SK-N-SH (cell line): ENCODE data around the gene WDR82. TPM values are rescaled to one million over a fixed set of nuclear protein-coding genes. Genes with fewer than 3 reads are reported as not detected.

ENCODE experiments used
- CTCF ChIA-PET: fragments of 300-600, 350-600 bp; formaldehyde crosslinking; extraction: SDS; loops from one replicate; lab custom pipeline; 2021; lab: Yijun Ruan, JAX
- POLR2A ChIA-PET: fragments of 350-600 bp; sonication (Branson Sonifier 250); formaldehyde crosslinking; extraction: SDS; loops from one replicate; lab custom pipeline; 2020; ENCODE audit warnings: antibody characterized with exemption, inconsistent platforms; lab: Yijun Ruan, JAX
- DNase-seq: peaks from one replicate; pipeline ENCODE4 v3.0.0; 2012
- H2AFZ ChIP-seq: fragments of 200-600 bp; sonication (generic); 2 replicates; pipeline ENCODE4 v1.8.1; 2016; ENCODE audit warnings: antibody characterized with exemption, mild to moderate bottlenecking, low read depth
- H3F3A ChIP-seq: fragments of 200-600 bp; sonication (generic); replicated peaks from 2 replicates; pipeline ENCODE3; 2016; ENCODE audit warnings: antibody characterized with exemption, mild to moderate bottlenecking; ENCODE audit not compliant: insufficient read depth
- H3K27ac ChIP-seq, 2 experiments: fragments of 200-500 bp in 1 of 2; fragments of 200-600 bp in 1 of 2; sonication (Bioruptor generic) in 1 of 2; sonication (generic), shearing (Covaris generic) in 1 of 2; 2 replicates each; pipeline versions ENCODE4 v1.5.1 to v1.6.1; 2014 to 2016; ENCODE audit warnings: low read depth in 2 of 2, inconsistent platforms in 1 of 2, low read length in 1 of 2, mild to moderate bottlenecking in 1 of 2, mixed read lengths in 1 of 2
- H3K27me3 ChIP-seq: fragments of 200-600 bp; sonication (generic), shearing (Covaris generic); 2 replicates; pipeline ENCODE4 v1.6.1; 2016; ENCODE audit warnings: mixed run types; ENCODE audit not compliant: insufficient read depth
- H3K36me3 ChIP-seq, 2 experiments: fragments of 200-500 bp in 1 of 2; fragments of 200-600 bp in 1 of 2; sonication (Bioruptor generic) in 1 of 2; sonication (generic) in 1 of 2; replicated peaks in 1 of 2; 2 replicates each; pipeline versions ENCODE3 to v1.5.1; 2014 to 2016; ENCODE audit warnings: low read length in 1 of 2, mild to moderate bottlenecking in 1 of 2; ENCODE audit not compliant: insufficient read depth in 2 of 2, control insufficient read depth in 1 of 2
- H3K4me1 ChIP-seq, 2 experiments: fragments of 200-500 bp in 1 of 2; fragments of 200-600 bp in 1 of 2; sonication (Bioruptor generic) in 1 of 2; sonication (generic), shearing (Covaris generic) in 1 of 2; 2 replicates each; pipeline versions ENCODE4 v1.5.1 to v1.6.1; 2014 to 2016; ENCODE audit warnings: low read depth in 1 of 2, low read length in 1 of 2, mixed run types in 1 of 2; ENCODE audit not compliant: insufficient read depth in 2 of 2, control insufficient read depth in 1 of 2
- H3K4me2 ChIP-seq: fragments of 200-600 bp; sonication (generic), shearing (Covaris generic); 2 replicates; pipeline ENCODE4 v1.6.1; 2017; ENCODE audit warnings: mixed run types
- H3K4me3 ChIP-seq, 2 experiments: fragments of 200-500 bp in 1 of 2; fragments of 200-600 bp in 1 of 2; sonication (Bioruptor generic) in 1 of 2; sonication (generic), shearing (Covaris generic) in 1 of 2; 2 replicates each; pipeline versions ENCODE4 v1.5.1 to v1.8.1; 2014 to 2016; ENCODE audit warnings: low read depth in 2 of 2, inconsistent platforms in 1 of 2, low read length in 1 of 2, mild to moderate bottlenecking in 1 of 2, mixed read lengths in 1 of 2, moderate library complexity in 1 of 2
- H3K79me2 ChIP-seq: fragments of 200-600 bp; sonication (generic); 2 replicates; pipeline ENCODE4 v1.8.1; 2017; ENCODE audit warnings: mild to moderate bottlenecking; ENCODE audit not compliant: insufficient read depth
- H3K9ac ChIP-seq: fragments of 200-600 bp; sonication (generic); 2 replicates; pipeline ENCODE4 v1.6.1; 2017; ENCODE audit warnings: mixed run types
- H3K9me2 ChIP-seq: fragments of 200-600 bp; sonication (generic); 2 replicates; pipeline ENCODE4 v1.6.1; 2017; ENCODE audit warnings: mixed run types
- H3K9me3 ChIP-seq: fragments of 200-600 bp; sonication (generic); 2 replicates; pipeline ENCODE4 v1.6.1; 2017; ENCODE audit warnings: mixed run types, mild to moderate bottlenecking, moderate library complexity
- H4K20me1 ChIP-seq: fragments of 200-600 bp; sonication (generic); 2 replicates; pipeline ENCODE4 v1.6.1; 2017; ENCODE audit warnings: mild to moderate bottlenecking, mixed run types; ENCODE audit not compliant: insufficient read depth
- ELF1 ChIP-seq: IDR thresholded peaks from 2 replicates; pipeline ENCODE4 v1.4.0; 2012
- EP300 ChIP-seq, 2 experiments: IDR thresholded peaks; 2 replicates each; pipeline versions ENCODE4 v1.4.0 to v1.6.1; 2012; ENCODE audit warnings: borderline replicate concordance in 1 of 2, low read depth in 1 of 2, low read length in 1 of 2
- EZH2phosphoT487 ChIP-seq: fragments of 200-600 bp; sonication (generic); IDR thresholded peaks from 2 replicates; pipeline ENCODE4 v1.6.1; 2017; ENCODE audit warnings: low read depth, mixed run types, mild to moderate bottlenecking, antibody characterized with exemption, moderate library complexity, borderline replicate concordance
- GABPA ChIP-seq: IDR thresholded peaks from 2 replicates; pipeline ENCODE4 v1.4.0; 2012; ENCODE audit warnings: low read depth, mild to moderate bottlenecking
- MEF2A ChIP-seq: IDR thresholded peaks from 2 replicates; pipeline ENCODE4 v1.4.0; 2012; ENCODE audit warnings: low read depth, borderline replicate concordance
- MXI1 ChIP-seq: IDR thresholded peaks from 2 replicates; pipeline ENCODE4 v1.6.1; 2012; ENCODE audit warnings: mild to moderate bottlenecking, low read depth, low read length, improper control_type of control experiment
- POLR2AphosphoS5 ChIP-seq: IDR thresholded peaks from 2 replicates; pipeline ENCODE4 v1.6.1; 2012; ENCODE audit warnings: low read depth, low read length
- RCOR1 ChIP-seq: fragments of 150-350 bp; IDR thresholded peaks from 2 replicates; pipeline ENCODE4 v1.6.1; 2017; ENCODE audit warnings: antibody characterized with exemption, low read length
- REST ChIP-seq: IDR thresholded peaks from 2 replicates; pipeline ENCODE4 v1.6.1; 2012; ENCODE audit warnings: mild to moderate bottlenecking, low read depth, low read length, moderate library complexity
- RFX5 ChIP-seq: IDR thresholded peaks from 2 replicates; pipeline ENCODE4 v1.6.1; 2012; ENCODE audit warnings: mild to moderate bottlenecking, improper control_type of control experiment, low read length
- TEAD4 ChIP-seq: IDR thresholded peaks from 2 replicates; pipeline ENCODE4 v1.4.0; 2012; ENCODE audit warnings: mild to moderate bottlenecking, borderline replicate concordance; ENCODE audit not compliant: insufficient read depth
- YY1 ChIP-seq: IDR thresholded peaks from 2 replicates; pipeline ENCODE4 v1.4.0; 2012; ENCODE audit warnings: low read depth, mild to moderate bottlenecking
- WGBS: methylation state at CpG from one replicate; pipeline ENCODE4 v1.1.6; 2017; ENCODE audit warnings: low lambda C conversion rate; 5-methylcytosine and 5-hydroxymethylcytosine counted together
- polyA plus RNA-seq, 3 experiments: library from polyadenylated mRNA; depleted of rRNA; stranded (reverse); fragments of >200 nt; gene quantifications; 2 replicates each; pipeline ENCODE4 v1.2.3, GENCODE V29; 2012
- TF ChIP-seq, protein P1 (sequence below): fragments of 150-350 bp; IDR thresholded peaks from 2 replicates; pipeline ENCODE4 v1.6.1; 2017; ENCODE audit warnings: antibody characterized with exemption, low read length, low read depth, borderline replicate concordance
- TF ChIP-seq, protein P2 (sequence below): IDR thresholded peaks from 2 replicates; pipeline ENCODE4 v1.4.0; 2012; ENCODE audit warnings: low read depth
- TF ChIP-seq, protein P3 (sequence below): IDR thresholded peaks from 2 replicates; pipeline ENCODE4 v1.4.0; 2012; ENCODE audit warnings: low read depth, borderline replicate concordance

WDR82 gene
- polyA plus RNA-seq, 1 of the 3 experiments (the other 2 are of a cell fraction), result 41.2 TPM

GRCh38 chr3:52308308-52308707, 29.9 kb upstream of the WDR82 start:
- Histone ChIP-seq H3K9me3 (no peaks in the 10 kb centered on the region), H3K79me2 (no peaks in the 10 kb centered on the region), H3K4me1 (peaks cover 9 to 79% of the 10 kb centered on the region in 2 experiments; a peak in 3 of 4 replicates), H3K27me3 (no peaks in the 10 kb centered on the region), H3K9ac (no peak overlapping the region), H3K27ac (peak overlapping the region in 1 of 2 experiments; percentile 98; a peak in 2 of 4 replicates), H4K20me1 (no peaks in the 10 kb centered on the region), H3K4me3 (no peak overlapping the region), H3K4me2 (no peak overlapping the region), H3K36me3 (no peaks in the 10 kb centered on the region), H3F3A (no peaks in the 10 kb centered on the region), H2AFZ (no peak overlapping the region), H3K9me2 (no peaks in the 10 kb centered on the region)
- TF ChIP-seq GABPA, result no peak
- TF ChIP-seq REST, result no peak
- no peak for TF ChIP-seq EZH2phosphoT487
- TF ChIP-seq, protein P1, sequence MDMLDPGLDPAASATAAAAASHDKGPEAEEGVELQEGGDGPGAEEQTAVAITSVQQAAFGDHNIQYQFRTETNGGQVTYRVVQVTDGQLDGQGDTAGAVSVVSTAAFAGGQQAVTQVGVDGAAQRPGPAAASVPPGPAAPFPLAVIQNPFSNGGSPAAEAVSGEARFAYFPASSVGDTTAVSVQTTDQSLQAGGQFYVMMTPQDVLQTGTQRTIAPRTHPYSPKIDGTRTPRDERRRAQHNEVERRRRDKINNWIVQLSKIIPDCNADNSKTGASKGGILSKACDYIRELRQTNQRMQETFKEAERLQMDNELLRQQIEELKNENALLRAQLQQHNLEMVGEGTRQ, result no peak
- TF ChIP-seq YY1, result no peak
- TF ChIP-seq ELF1, result no peak
- TF ChIP-seq MXI1, result no peak
- no peak for TF ChIP-seq RFX5
- TF ChIP-seq, protein P2, sequence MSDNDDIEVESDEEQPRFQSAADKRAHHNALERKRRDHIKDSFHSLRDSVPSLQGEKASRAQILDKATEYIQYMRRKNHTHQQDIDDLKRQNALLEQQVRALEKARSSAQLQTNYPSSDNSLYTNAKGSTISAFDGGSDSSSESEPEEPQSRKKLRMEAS, result no peak
- TF ChIP-seq RCOR1, result no peak
- TF ChIP-seq, protein P3, sequence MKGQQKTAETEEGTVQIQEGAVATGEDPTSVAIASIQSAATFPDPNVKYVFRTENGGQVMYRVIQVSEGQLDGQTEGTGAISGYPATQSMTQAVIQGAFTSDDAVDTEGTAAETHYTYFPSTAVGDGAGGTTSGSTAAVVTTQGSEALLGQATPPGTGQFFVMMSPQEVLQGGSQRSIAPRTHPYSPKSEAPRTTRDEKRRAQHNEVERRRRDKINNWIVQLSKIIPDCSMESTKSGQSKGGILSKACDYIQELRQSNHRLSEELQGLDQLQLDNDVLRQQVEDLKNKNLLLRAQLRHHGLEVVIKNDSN, result no peak
- TF ChIP-seq TEAD4, result no peak
- TF ChIP-seq POLR2AphosphoS5, result no peak
- TF ChIP-seq MEF2A, result no peak
- no peak for TF ChIP-seq EP300 (IDR thresholded peaks at IDR 0.05; ENCODE audit: borderline replicate concordance in 1 of 2, low read depth in 1 of 2, low read length in 1 of 2)
- no CpG with 5 or more reads among the region's 1 CpG for WGBS
- ChIA-PET CTCF (interaction anchor here (0.7 to 2.9 kb wide), 3 partner anchors 20 to 88 kb away, joined by 3 to 16 read pairs (median 3); no protein-coding TSS in a partner anchor), POLR2A (interaction anchor here (1.2 to 2.1 kb wide), 3 partner anchors 9 to 30 kb away, joined by 3 to 17 read pairs (median 4); partner anchors contain the start of genes GLYCTK and WDR82)
- DNase-seq, result no peak
